Ovary (tissue), 9 donors: ENCODE measurements around the gene DDX54. TPM values are rescaled to one million over a fixed set of nuclear protein-coding genes. Genes with fewer than 3 reads are reported as not detected.

Source experiments
- DNase-seq, 5 donors: peaks; one replicate each; pipeline ENCODE4 v3.0.0-alpha.2; 2019 to 2020
- H3K27ac ChIP-seq, 2 donors: fragments of 200-600 bp; one replicate each; pipeline versions ENCODE4 v1.5.1 to v1.8.0; 2019 to 2022
- H3K27me3 ChIP-seq: fragments of 200-600 bp; one replicate; pipeline ENCODE4 v1.8.0; 2022
- H3K36me3 ChIP-seq: fragments of 200-600 bp; sonication (generic); one replicate; pipeline ENCODE4 v1.5.1; 2019
- H3K4me1 ChIP-seq: one replicate; pipeline ENCODE4 v1.8.1; 2013; ENCODE audit warnings: mild to moderate bottlenecking, moderate library complexity; ENCODE audit not compliant: insufficient read depth
- H3K4me3 ChIP-seq: fragments of 200-600 bp; sonication (generic); one replicate; pipeline ENCODE4 v1.5.1; 2017
- H3K9me3 ChIP-seq, 2 donors: fragments of 200-600 bp in 1 of 2; sonication (generic) in 1 of 2; one replicate each; pipeline versions ENCODE4 v1.5.1 to v1.8.1; 2013 to 2019; ENCODE audit warnings: mild to moderate bottlenecking in 1 of 2, moderate library complexity in 1 of 2
- EP300 ChIP-seq: sonication (generic); formaldehyde crosslinking; IDR thresholded peaks from one replicate; pipeline ENCODE4 v1.6.1; 2017; ENCODE audit warnings: antibody characterized with exemption
- POLR2A ChIP-seq: fragments of 450-650 bp; IDR thresholded peaks from one replicate; pipeline ENCODE4 v1.6.1; 2017; ENCODE audit warnings: antibody characterized with exemption, mild to moderate bottlenecking, moderate library complexity
- WGBS, 3 donors: extraction: QIAGEN DNeasy Blood & Tissue Kit in 1 of 3; methylation state at CpG; one replicate each; pipeline versions ENCODE4 v1.1.5 to v1.1.7; 2013 to 2017; 5-methylcytosine and 5-hydroxymethylcytosine counted together
- intact Hi-C, 4 donors: fragments of 100-400 bp; cut with DNase I; formaldehyde crosslinking; loops; one replicate each; pipeline versions ENCODE4 v1.11.0 to v1.15.1; 2022 to 2023
- polyA plus RNA-seq, 2 donors: library from polyadenylated mRNA; stranded (reverse); fragments of 200-250 nt in 1 of 2; fragments of 350-450 nt in 1 of 2; fragmentation: Illumina TruSeq in 1 of 2; extraction: RNeasy Lipid Tissue Mini Kit (QIAGEN cat#74804) in 1 of 2; gene quantifications; one replicate each; pipeline ENCODE4 v1.2.3, GENCODE V29; 2013 to 2014
- total RNA-seq, 7 donors: library from RNA; depleted of rRNA in 2 of 7; stranded (reverse); fragments of >200 nt in 2 of 7; fragmentation: NEBNext Ultra II Directional in 3 of 7; extraction: Animal tissue kit (Norgen Biotek cat#: 25700) in 3 of 7; gene quantifications; one replicate each; pipeline versions ENCODE4 v1.1.0 to v1.2.4, GENCODE V29; 2016 to 2023
- TF ChIP-seq, protein P1 (sequence below), 3 donors: fragments of 450-650 bp in 2 of 3; fragments of 200-600 bp in 1 of 3; IDR thresholded peaks; one replicate each; pipeline versions ENCODE4 v1.5.1 to v1.8.0; 2016 to 2022; ENCODE audit warnings: antibody characterized with exemption in 3 of 3, mild to moderate bottlenecking in 1 of 3
- donor health status: DM: no; HTN: no; CAD: no; lungs with moderate emphysema.
- donor health status: DM: no; HTN: no; CAD: no.
- donor health status: Bipolar disorder and iron deficiency.
- donor health status: DM: yes; HTN: yes; CAD: no.
- donor health status: DM: no; HTN: no; CAD: no.
- donor health status: DM: yes; HTN: yes; CAD: no.

DDX54 gene
- total and polyA plus RNA-seq, 9 donors, result 10.8 to 77.5 (median 59.4) TPM

GRCh38 chr12:113224955-113225354 lies 39.7 kb upstream of the DDX54 start:
- Histone ChIP-seq H3K27ac (no peak overlapping the region), H3K4me1 (peaks cover 16% of the 10 kb centered on the region), H3K4me3 (no peak overlapping the region), H3K36me3 (no peaks in the 10 kb centered on the region), H3K9me3 (no peaks in the 10 kb centered on the region), H3K27me3 (no peaks in the 10 kb centered on the region)
- intact Hi-C loops, result no loop called here
- 92 to 94% (median 93%) methylated on average over 4 of the region's 4 CpGs for WGBS, 3 donors
- TF ChIP-seq EP300 (no peak), POLR2A (no peak)
- TF ChIP-seq, protein P1, sequence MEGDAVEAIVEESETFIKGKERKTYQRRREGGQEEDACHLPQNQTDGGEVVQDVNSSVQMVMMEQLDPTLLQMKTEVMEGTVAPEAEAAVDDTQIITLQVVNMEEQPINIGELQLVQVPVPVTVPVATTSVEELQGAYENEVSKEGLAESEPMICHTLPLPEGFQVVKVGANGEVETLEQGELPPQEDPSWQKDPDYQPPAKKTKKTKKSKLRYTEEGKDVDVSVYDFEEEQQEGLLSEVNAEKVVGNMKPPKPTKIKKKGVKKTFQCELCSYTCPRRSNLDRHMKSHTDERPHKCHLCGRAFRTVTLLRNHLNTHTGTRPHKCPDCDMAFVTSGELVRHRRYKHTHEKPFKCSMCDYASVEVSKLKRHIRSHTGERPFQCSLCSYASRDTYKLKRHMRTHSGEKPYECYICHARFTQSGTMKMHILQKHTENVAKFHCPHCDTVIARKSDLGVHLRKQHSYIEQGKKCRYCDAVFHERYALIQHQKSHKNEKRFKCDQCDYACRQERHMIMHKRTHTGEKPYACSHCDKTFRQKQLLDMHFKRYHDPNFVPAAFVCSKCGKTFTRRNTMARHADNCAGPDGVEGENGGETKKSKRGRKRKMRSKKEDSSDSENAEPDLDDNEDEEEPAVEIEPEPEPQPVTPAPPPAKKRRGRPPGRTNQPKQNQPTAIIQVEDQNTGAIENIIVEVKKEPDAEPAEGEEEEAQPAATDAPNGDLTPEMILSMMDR (IDR thresholded peaks at IDR 0.05), result no peak
- no peak for DNase-seq

DNA sequence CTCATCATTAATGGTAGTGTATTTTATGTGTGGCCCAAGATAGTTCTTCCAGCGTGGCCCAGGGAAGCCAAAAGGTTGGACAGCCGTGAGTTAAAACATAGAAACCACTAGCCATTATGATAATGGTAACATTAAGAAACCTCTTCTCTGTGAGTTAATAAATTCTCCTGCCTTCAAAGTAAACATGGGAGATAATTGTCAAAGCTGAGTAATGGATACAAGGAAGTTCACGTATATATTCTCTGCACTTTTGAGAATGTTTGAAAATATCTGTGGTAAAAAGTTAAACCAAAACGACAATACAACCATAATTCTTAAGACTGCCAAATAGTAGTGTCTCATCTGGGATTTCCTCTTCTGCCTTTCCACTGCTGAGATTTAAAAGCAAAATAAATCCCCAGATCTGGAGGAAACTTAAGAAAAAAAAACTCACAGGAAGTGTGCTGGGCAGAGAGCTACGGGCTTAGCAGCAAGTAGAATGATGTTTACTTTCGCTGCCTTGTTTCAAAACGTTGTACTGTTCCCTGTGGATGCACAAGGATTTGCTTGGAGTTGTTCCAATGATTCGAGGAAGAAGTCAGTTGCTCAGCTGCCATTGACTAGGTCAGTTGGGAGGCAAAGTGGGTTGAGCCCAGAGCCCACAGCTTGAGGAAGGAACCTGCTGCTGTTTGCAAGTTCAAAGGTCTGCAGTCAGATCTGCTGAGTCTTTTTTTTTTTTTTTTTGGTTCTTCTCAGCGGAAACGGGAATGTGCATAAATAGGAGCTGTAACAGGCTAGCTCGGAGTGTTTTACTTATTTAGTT lies 37.7 kb upstream of the DDX54 start:
- H3K4me1 ChIP-seq, result peaks cover 11% of the 10 kb centered on the region
- peak; percentile 67 to 74 (median 69) for DNase-seq
- intact Hi-C loops, result no loop called here
- no peaks in the 10 kb centered on the region for H3K9me3 ChIP-seq
- no peaks in the 10 kb centered on the region for H3K36me3 ChIP-seq
- H3K27ac ChIP-seq, result peak overlapping the region; percentile 54 to 84
- peak overlapping the region; percentile 91 for H3K4me3 ChIP-seq
- H3K27me3 ChIP-seq, result no peaks in the 10 kb centered on the region
- 1 to 2% (median 2%) methylated on average over 11 of the region's 11 CpGs for WGBS, 3 donors
- TF ChIP-seq EP300 (no peak), POLR2A (no peak)
- TF ChIP-seq, protein P1 (IDR thresholded peaks at IDR 0.05), result no peak

DNA sequence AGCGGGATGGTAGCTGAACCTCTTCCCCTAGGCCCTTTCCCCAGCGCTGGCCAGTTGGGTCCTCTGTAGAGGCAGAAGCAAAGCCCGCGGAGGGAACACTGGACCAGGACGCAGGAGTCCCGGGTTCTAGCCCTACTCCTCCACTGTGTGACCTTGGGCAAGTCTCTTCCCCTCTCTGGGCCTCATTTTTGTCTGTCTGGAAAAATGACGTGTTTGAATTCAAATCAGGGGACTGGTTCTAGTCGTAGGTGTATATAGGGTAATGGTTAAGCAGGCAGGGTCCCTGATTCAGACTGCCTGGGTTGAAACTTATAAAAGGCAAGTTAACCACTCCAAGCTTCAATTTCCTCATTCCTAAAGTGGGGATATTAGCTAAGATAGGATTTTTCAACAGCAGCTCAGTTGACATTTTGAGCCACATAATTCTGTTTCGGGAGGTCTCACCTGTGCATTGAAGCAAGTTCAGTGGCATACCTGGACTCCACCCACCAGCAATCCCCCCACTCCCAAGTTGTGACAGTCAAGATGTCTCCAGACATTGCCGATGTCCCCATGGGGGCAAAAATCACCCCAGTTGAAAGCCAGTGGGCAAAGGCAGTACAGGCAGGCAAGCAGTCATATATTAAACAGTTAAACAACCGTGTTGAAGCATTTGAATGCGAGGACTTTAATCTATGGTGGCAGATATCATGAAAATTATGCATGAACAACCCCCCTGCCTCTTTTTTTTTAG lies 36.9 kb upstream of the DDX54 start:
- TF ChIP-seq, protein P1 (IDR thresholded peaks at IDR 0.05), result no peak
- TF ChIP-seq EP300 (no peak), POLR2A (no peak)
- no peaks in the 10 kb centered on the region for H3K9me3 ChIP-seq
- H3K4me1 ChIP-seq, result peaks cover 11% of the 10 kb centered on the region
- intact Hi-C loops, result loop anchor here in 1 of 4 donors (2.0 kb wide), 1 partner anchor 47 kb away; no protein-coding TSS in a partner anchor
- no peaks in the 10 kb centered on the region for H3K27me3 ChIP-seq
- DNase-seq, result no peak
- peak overlapping the region; percentile 91 for H3K4me3 ChIP-seq
- WGBS, 3 donors, result 6 to 12% (median 8%) methylated on average over 12 of the region's 12 CpGs
- H3K27ac ChIP-seq, result peak overlapping the region; percentile 76 to 84
- H3K36me3 ChIP-seq, result no peaks in the 10 kb centered on the region

DNA sequence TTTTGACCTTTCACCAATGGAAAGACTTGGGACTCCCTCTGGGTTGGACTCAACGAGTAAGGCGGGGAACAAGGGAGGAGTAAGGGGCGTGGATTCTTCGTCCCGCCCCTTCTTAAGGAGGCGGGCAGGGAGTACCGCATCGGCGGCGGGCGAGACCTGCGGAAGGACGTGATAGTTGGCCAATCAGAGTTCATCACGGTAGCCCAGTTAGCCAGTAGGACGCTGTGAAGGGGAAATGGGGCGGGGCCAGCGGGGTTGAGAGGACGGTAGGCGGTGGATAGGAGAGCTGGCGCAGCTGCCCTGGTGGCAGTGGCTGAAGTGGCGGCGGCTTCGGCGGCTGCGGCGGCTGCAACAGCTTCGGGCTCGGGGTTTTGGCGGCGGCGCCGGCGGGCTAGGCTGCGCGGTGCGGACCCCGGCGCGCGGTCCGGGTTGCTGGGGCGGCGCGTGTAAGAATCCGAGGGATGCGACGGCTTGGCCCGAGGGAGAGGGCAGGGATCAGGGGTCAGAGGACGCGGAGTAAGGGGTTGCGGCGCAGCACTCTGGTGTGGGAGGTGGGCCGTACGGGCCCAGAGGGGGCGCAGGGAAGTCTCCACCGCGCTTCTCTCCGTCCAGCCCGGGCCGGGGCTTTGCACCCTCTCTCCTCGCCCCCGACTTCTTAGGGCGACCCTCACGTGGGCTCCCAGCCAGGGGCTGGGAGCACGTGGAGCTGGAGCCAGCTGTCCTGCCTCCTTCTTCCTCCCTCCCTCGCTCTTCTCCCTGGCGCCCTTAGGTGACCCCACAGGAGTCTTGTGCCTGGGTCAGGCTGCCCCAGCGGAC lies 36.1 kb upstream of the DDX54 start, which contains the start of gene TPCN1:
TPCN1 (plus strand) TSS at position 284 of the 816 bp plus-strand sequence. CDS start 5,389 bp downstream, outside the sequence.
- H3K4me1 ChIP-seq, result peaks cover 8% of the 10 kb centered on the region
- intact Hi-C loops, result loop anchor here in 1 of 4 donors (2.0 kb wide), 1 partner anchor 47 kb away; no protein-coding TSS in a partner anchor
- H3K27me3 ChIP-seq, result no peaks in the 10 kb centered on the region
- no peak for TF ChIP-seq EP300
- TF ChIP-seq, protein P1 (IDR thresholded peaks at IDR 0.05), result peak in 2 of 3 donors; percentile 32 to 53
- TF ChIP-seq POLR2A, result peak; percentile 98
- WGBS, 3 donors, result 0 to 1% (median 0%) methylated on average over 68 of the region's 68 CpGs
- H3K27ac ChIP-seq, result peak within 1 kb of the TSS; percentile 76 to 84
- H3K4me3 ChIP-seq, result peak within 1 kb of the TSS; percentile 91
- no peaks in the 10 kb centered on the region for H3K9me3 ChIP-seq
- DNase-seq, result peak; percentile 99 to 100 (median 100)
- no peaks in the 10 kb centered on the region for H3K36me3 ChIP-seq
